Posterior vena cava (tissue), 2 donors: ENCODE data around the gene PAK5. TPM values are rescaled to one million over a fixed set of nuclear protein-coding genes. Genes with fewer than 3 reads are reported as not detected.

ENCODE experiments used
- DNase-seq: peaks from one replicate; pipeline ENCODE4 v3.0.0-alpha.2; 2020; ENCODE audit warnings: low spot score
- intact Hi-C, 2 donors: fragments of 100-400 bp; cut with DNase I; formaldehyde crosslinking; loops; one replicate each; pipeline versions ENCODE4 v1.14.1 to v1.14.2; 2022 to 2023
- total RNA-seq, 2 donors: library from RNA; stranded (reverse); fragmentation: NEBNext Ultra II Directional; extraction: Animal tissue kit (Norgen Biotek cat#: 25700); gene quantifications; one replicate each; pipeline ENCODE4 v1.2.1, GENCODE V29; 2021
- donor health status: DM: yes; HTN: yes; CAD: no.
- donor health status: DM: yes; HTN: yes; CAD: no.

PAK5 gene
- total RNA-seq, 2 donors from 2014 or later = not detected

GRCh38 chr20:9490631-9491030 lies 348.2 kb downstream of the PAK5 start:
- DNase-seq = no peak
- intact Hi-C loops = no loop called here

GRCh38 chr20:9490161-9490560 lies 348.7 kb downstream of the PAK5 start:
- no peak for DNase-seq
- intact Hi-C loops = no loop called here

- DNase-seq = no peak
These were observed 350.8 kb downstream of the PAK5 start for GRCh38 chr20:9488063-9488462.

More at GRCh38 chr20:9488063-9488462, 350.8 kb downstream of the PAK5 start:
- intact Hi-C loops = no loop called here

Other genes with a start within 250 kb of the PAK5 start
- 1 to 10 TPM in 1 of 2 donors, under 1 TPM in 1; 0.86 to 1.3 TPM for gene ANKEF1, start 195.9 kb upstream of the PAK5 start, total RNA-seq